H1 (cell line): ENCODE data around the gene GFOD1. TPM values are rescaled to one million over a fixed set of nuclear protein-coding genes. Genes with fewer than 3 reads are reported as not detected.

ENCODE experiments used
- CTCF ChIA-PET: fragments of 300-600 bp; sonication (Branson Sonifier 250); formaldehyde crosslinking; loops from one replicate; lab custom pipeline; 2021; ENCODE audit not compliant: partially characterized antibody; lab: Charles Lee
- POLR2A ChIA-PET: fragments of 300-600 bp; sonication (Branson Sonifier 250); formaldehyde crosslinking; loops from one replicate; lab custom pipeline; 2021; ENCODE audit warnings: inconsistent platforms; ENCODE audit not compliant: partially characterized antibody; lab: Charles Lee
- DNase-seq, 2 experiments: peaks; one replicate each; pipeline versions ENCODE4 v3.0.0 to v3.0.0-alpha.2; 2010 to 2022; ENCODE audit warnings: low spot score in 2 of 2, low read depth in 1 of 2, mixed read lengths in 1 of 2
- FAIRE-seq: peaks from 2 replicates; lab custom pipeline; 2011; peaks lifted over from hg19 to GRCh38; lab: Jason Lieb, UNC
- H2AFZ ChIP-seq: 2 replicates; pipeline ENCODE4 v1.8.1; 2012; ENCODE audit warnings: low read length, inconsistent platforms
- H2AK5ac ChIP-seq: 2 replicates; pipeline ENCODE4 v1.6.1; 2013; ENCODE audit warnings: low read depth, low read length
- H2BK120ac ChIP-seq: replicated peaks from 2 replicates; pipeline ENCODE3; 2013; ENCODE audit warnings: low read depth, low read length, inconsistent platforms
- H2BK12ac ChIP-seq: 2 replicates; pipeline ENCODE4 v1.6.1; 2013; ENCODE audit warnings: low read depth, low read length
- H2BK15ac ChIP-seq: 2 replicates; pipeline ENCODE4 v1.6.1; 2013; ENCODE audit warnings: low read length
- H2BK20ac ChIP-seq: 2 replicates; pipeline ENCODE4 v1.6.1; 2013; ENCODE audit warnings: low read length
- H2BK5ac ChIP-seq: 2 replicates; pipeline ENCODE4 v1.6.1; 2013; ENCODE audit warnings: low read depth, low read length
- H3K14ac ChIP-seq: 2 replicates; pipeline ENCODE4 v1.6.1; 2013; ENCODE audit warnings: inconsistent platforms; ENCODE audit not compliant: insufficient read length
- H3K18ac ChIP-seq: 2 replicates; pipeline ENCODE4 v1.6.1; 2013; ENCODE audit warnings: low read length; ENCODE audit errors: extremely low read depth
- H3K23ac ChIP-seq: 2 replicates; pipeline ENCODE4 v1.6.1; 2013; ENCODE audit warnings: inconsistent platforms; ENCODE audit not compliant: insufficient read length
- H3K23me2 ChIP-seq: 2 replicates; pipeline ENCODE4 v1.6.1; 2013; ENCODE audit warnings: low read depth, low read length
- H3K27ac ChIP-seq: 2 replicates; pipeline ENCODE4 v1.6.1; 2011; ENCODE audit warnings: low read depth, low read length, inconsistent platforms
- H3K27me3 ChIP-seq, 4 experiments: replicated peaks in 1 of 4; 1 replicate in 1 of 4; 2 replicates in 3 of 4; pipeline versions ENCODE4 v1.6.1 to v1.8.1; 2011 to 2013; ENCODE audit warnings: low read length in 3 of 4, mild to moderate bottlenecking in 3 of 4, inconsistent platforms in 2 of 4, mixed read lengths in 2 of 4, moderate library complexity in 1 of 4; ENCODE audit not compliant: control insufficient read depth in 3 of 4, insufficient read depth in 3 of 4; ENCODE audit errors: extremely low read depth in 1 of 4
- H3K36me3 ChIP-seq, 4 experiments: 2 replicates each; pipeline versions ENCODE4 v1.6.1 to v1.8.1; 2011 to 2013; ENCODE audit warnings: mild to moderate bottlenecking in 4 of 4, low read length in 3 of 4, moderate library complexity in 2 of 4, control low read depth in 1 of 4, inconsistent platforms in 1 of 4; ENCODE audit not compliant: insufficient read depth in 4 of 4, control insufficient read depth in 2 of 4
- H3K4ac ChIP-seq: replicated peaks from 2 replicates; pipeline ENCODE3; 2013; ENCODE audit warnings: low read length, low read depth, mixed read lengths, inconsistent platforms; ENCODE audit not compliant: insufficient read length
- H3K4me1 ChIP-seq, 4 experiments: replicated peaks in 1 of 4; 1 replicate in 1 of 4; 2 replicates in 3 of 4; pipeline versions ENCODE4 v1.6.1 to v1.8.1; 2011 to 2013; ENCODE audit warnings: low read length in 3 of 4, inconsistent platforms in 2 of 4, mixed read lengths in 1 of 4; ENCODE audit not compliant: insufficient read depth in 4 of 4, control insufficient read depth in 3 of 4
- H3K4me2 ChIP-seq, 2 experiments: 2 replicates each; pipeline versions ENCODE4 v1.6.1 to v1.8.1; 2011 to 2013; ENCODE audit warnings: low read depth in 2 of 2, low read length in 2 of 2, control low read depth in 1 of 2, inconsistent platforms in 1 of 2, mild to moderate bottlenecking in 1 of 2; ENCODE audit not compliant: insufficient read depth in 1 of 2
- H3K4me3 ChIP-seq, 4 experiments: fragments of 200-600, 300-600 bp in 1 of 4; sonication (generic), shearing (Covaris generic), sonication (Bioruptor Twin) in 1 of 4; 2 replicates each; pipeline versions ENCODE4 v1.5.1 to v1.8.1; 2011 to 2016; ENCODE audit warnings: low read length in 4 of 4, low read depth in 3 of 4, control low read depth in 2 of 4, inconsistent platforms in 2 of 4, mild to moderate bottlenecking in 2 of 4, mixed read lengths in 1 of 4, moderate library complexity in 1 of 4; ENCODE audit not compliant: insufficient read depth in 2 of 4; ENCODE audit errors: extremely low read depth in 1 of 4
- H3K56ac ChIP-seq: replicated peaks from 2 replicates; pipeline ENCODE3; 2013; ENCODE audit warnings: low read depth, mild to moderate bottlenecking, mixed read lengths, low read length, inconsistent platforms; ENCODE audit not compliant: insufficient read length
- H3K79me1 ChIP-seq: 2 replicates; pipeline ENCODE4 v1.6.1; 2013; ENCODE audit warnings: low read depth, low read length, control low read depth
- H3K79me2 ChIP-seq, 2 experiments: 2 replicates each; pipeline versions ENCODE4 v1.6.1 to v1.8.1; 2012 to 2013; ENCODE audit warnings: low read length in 2 of 2, mild to moderate bottlenecking in 2 of 2, inconsistent platforms in 1 of 2; ENCODE audit not compliant: insufficient read depth in 2 of 2, control insufficient read depth in 1 of 2
- H3K9ac ChIP-seq, 4 experiments: replicated peaks in 1 of 4; 1 replicate in 1 of 4; 2 replicates in 3 of 4; pipeline versions ENCODE4 v1.6.1 to v1.8.1; 2011 to 2013; ENCODE audit warnings: low read depth in 3 of 4, low read length in 3 of 4, control low read depth in 2 of 4, mild to moderate bottlenecking in 2 of 4, moderate library complexity in 2 of 4, inconsistent platforms in 1 of 4; ENCODE audit errors: extremely low read depth in 1 of 4
- H3K9me3 ChIP-seq, 2 experiments: 2 replicates each; pipeline versions ENCODE4 v1.6.1 to v1.8.1; 2012 to 2013; ENCODE audit warnings: mild to moderate bottlenecking in 2 of 2, moderate library complexity in 2 of 2, control low read depth in 1 of 2, inconsistent platforms in 1 of 2, low read depth in 1 of 2, low read length in 1 of 2, mixed read lengths in 1 of 2; ENCODE audit not compliant: insufficient read depth in 2 of 2
- H4K20me1 ChIP-seq, 2 experiments: replicated peaks in 1 of 2; 2 replicates each; pipeline versions ENCODE3 to v1.8.1; 2011 to 2013; ENCODE audit warnings: inconsistent platforms in 2 of 2, low read length in 2 of 2, mild to moderate bottlenecking in 1 of 2; ENCODE audit not compliant: insufficient read depth in 2 of 2, control insufficient read depth in 1 of 2
- H4K5ac ChIP-seq: 2 replicates; pipeline ENCODE4 v1.6.1; 2013; ENCODE audit warnings: low read length, low read depth, mixed read lengths, inconsistent platforms; ENCODE audit not compliant: insufficient read length
- H4K8ac ChIP-seq: 2 replicates; pipeline ENCODE4 v1.8.0; 2013; ENCODE audit warnings: mild to moderate bottlenecking, moderate library complexity, low read length, inconsistent platforms; ENCODE audit not compliant: insufficient read depth; ENCODE audit errors: extremely low read depth
- H4K91ac ChIP-seq: replicated peaks from 2 replicates; pipeline ENCODE3; 2013; ENCODE audit warnings: low read length, mixed read lengths, inconsistent platforms; ENCODE audit not compliant: insufficient read length
- ASH2L ChIP-seq: fragments of 200-600, 300-600 bp; sonication (generic); IDR thresholded peaks from one replicate; pipeline ENCODE4 v1.7.1; 2017; ENCODE audit warnings: low read length
- CBX5 ChIP-seq: fragments of 300-800, 300-1000 bp; sonication (generic); IDR thresholded peaks from 2 replicates; pipeline ENCODE4 v1.7.1; 2016; ENCODE audit warnings: antibody characterized with exemption, low read length, low read depth
- EP300 ChIP-seq, 2 experiments: IDR thresholded peaks; 1 replicate in 1 of 2; 2 replicates in 1 of 2; pipeline ENCODE4 v1.6.1; 2011 to 2012; ENCODE audit warnings: low read depth in 2 of 2, low read length in 2 of 2, mild to moderate bottlenecking in 2 of 2, borderline replicate concordance in 1 of 2, inconsistent platforms in 1 of 2, moderate library complexity in 1 of 2
- KDM5A ChIP-seq: fragments of 200-600 bp; IDR thresholded peaks from 2 replicates; pipeline ENCODE4 v1.7.1; 2012; ENCODE audit warnings: mild to moderate bottlenecking, low read length, inconsistent platforms, mixed read lengths
- NRF1 ChIP-seq: IDR thresholded peaks from 2 replicates; pipeline ENCODE4 v1.6.1; 2011; ENCODE audit warnings: mild to moderate bottlenecking, low read depth, low read length, improper control_type of control experiment
- PHF8 ChIP-seq: fragments of 200-600 bp; sonication (generic); conservative IDR thresholded peaks from 2 replicates; pipeline ENCODE4 v1.7.1; 2012; ENCODE audit warnings: low read depth, mild to moderate bottlenecking, inconsistent platforms, low read length, moderate library complexity
- RAD21 ChIP-seq, 2 experiments: IDR thresholded peaks in 1 of 2; conservative IDR thresholded peaks in 1 of 2; 2 replicates each; pipeline ENCODE4 v1.6.1; 2011; ENCODE audit warnings: low read depth in 2 of 2, low read length in 2 of 2, improper control_type of control experiment in 1 of 2, inconsistent platforms in 1 of 2, mild to moderate bottlenecking in 1 of 2, moderate library complexity in 1 of 2
- RFX5 ChIP-seq: IDR thresholded peaks from 2 replicates; pipeline ENCODE4 v1.6.1; 2011; ENCODE audit warnings: low read depth, low read length, improper control_type of control experiment, borderline replicate concordance
- RNF2 ChIP-seq: fragments of 200-900, 300-1000 bp; sonication (generic); IDR thresholded peaks from 2 replicates; pipeline ENCODE4 v1.7.1; 2016; ENCODE audit warnings: borderline replicate concordance, low read depth, mild to moderate bottlenecking, antibody characterized with exemption, low read length; ENCODE audit not compliant: poor library complexity, severe bottlenecking; ENCODE audit errors: missing control alignments
- RXRA ChIP-seq: IDR thresholded peaks from 2 replicates; pipeline ENCODE4 v1.6.1; 2011; ENCODE audit warnings: low read depth, mild to moderate bottlenecking, low read length, moderate library complexity; ENCODE audit not compliant: insufficient read depth
- SIRT6 ChIP-seq: IDR thresholded peaks from one replicate; pipeline ENCODE4 v1.7.1; 2012; ENCODE audit warnings: low read length, inconsistent platforms
- SIX5 ChIP-seq: IDR thresholded peaks from 2 replicates; pipeline ENCODE4 v1.6.1; 2011; ENCODE audit warnings: mild to moderate bottlenecking, low read depth, low read length
- SP4 ChIP-seq: IDR thresholded peaks from 2 replicates; pipeline ENCODE4 v1.6.1; 2012; ENCODE audit warnings: low read length, inconsistent platforms
- TAF1 ChIP-seq: IDR thresholded peaks from 2 replicates; pipeline ENCODE4 v1.6.1; 2011; ENCODE audit warnings: mild to moderate bottlenecking, low read depth, low read length
- WGBS, 2 experiments: shearing (Covaris generic) in 1 of 2; methylation state at CpG; one replicate each; pipeline versions ENCODE4 v1.1.6 to v1.1.7; 2013 to 2015; ENCODE audit warnings: low lambda C conversion rate in 2 of 2, mixed read lengths in 2 of 2, inconsistent platforms in 1 of 2, low coverage in 1 of 2, missing lambda C conversion rate in 1 of 2; ENCODE audit not compliant: insufficient replicate concordance in 2 of 2, insufficient coverage in 1 of 2, insufficient read length in 1 of 2; ENCODE audit errors: extremely low coverage in 1 of 2, missing lambda C conversion rate in 1 of 2; 5-methylcytosine and 5-hydroxymethylcytosine counted together
- polyA plus RNA-seq, 7 experiments: library from polyadenylated mRNA; depleted of rRNA in 3 of 7; stranded (reverse) in 5 of 7; unstranded in 2 of 7; fragments of >200 nt in 5 of 7; fragments of 200-250 nt in 2 of 7; gene quantifications; 1 replicate in 5 of 7; 2 replicates in 1 of 7; 4 replicates in 1 of 7; pipeline versions ENCODE4 v1.2.1 to v1.2.3, GENCODE V29; 2011 to 2013; ENCODE audit warnings: missing spikeins in 2 of 7, mixed read lengths in 2 of 7
- total RNA-seq: library from RNA; stranded (reverse); fragmentation: NEBNext Ultra II Directional; extraction: Animal tissue kit (Norgen Biotek cat#: 25700); gene quantifications from 2 replicates; pipeline ENCODE4 v1.2.1, GENCODE V29; 2021

GFOD1 gene
- total and polyA plus RNA-seq, 2 of the 8 experiments (the other 6 are each of a cell fraction or from before 2014, with no cell fraction given), result 2.5 to 8.8 TPM

GRCh38 chr6:13390658-13391057 lies 96.7 kb downstream of the GFOD1 start:
- Histone ChIP-seq H3K56ac (no peak overlapping the region), H4K5ac (no peak overlapping the region), H2BK120ac (no peak overlapping the region), H4K20me1 (no peaks in the 10 kb centered on the region), H2AFZ (no peak overlapping the region), H2BK15ac (no peak overlapping the region), H3K23me2 (no peaks in the 10 kb centered on the region; the same call in 1 of the 2 replicates), H3K27me3 (no peaks in the 10 kb centered on the region), H3K36me3 (no peaks in the 10 kb centered on the region), H3K4me3 (no peak overlapping the region), H2BK20ac (no peak overlapping the region), H2BK12ac (no peak overlapping the region), H3K4ac (no peak overlapping the region), H3K79me1 (peaks cover 3% of the 10 kb centered on the region; the same call in 1 of the 2 replicates), H3K79me2 (no peaks in the 10 kb centered on the region), H4K8ac (no peak overlapping the region), H3K23ac (no peak overlapping the region), H3K14ac (no peak overlapping the region), H3K18ac (no peak overlapping the region), H2BK5ac (no peak overlapping the region), H3K4me1 (peaks cover 0 to 2% (median 0%) of the 10 kb centered on the region in 4 experiments; a peak in 1 of 7 replicates), H3K4me2 (no peak overlapping the region), H3K9me3 (no peaks in the 10 kb centered on the region), H4K91ac (no peak overlapping the region), H3K27ac (no peak overlapping the region), H2AK5ac (no peak overlapping the region), H3K9ac (no peak overlapping the region)
- FAIRE-seq (no peak), DNase-seq (no peak)
- ChIA-PET POLR2A (interaction anchor here (1.3 kb wide), 1 partner anchor 104 kb away, joined by 3 read pairs; no protein-coding TSS in a partner anchor), CTCF (interaction anchor here (1.0 to 3.3 kb wide), 5 partner anchors 9 to 142 kb away, joined by 3 to 16 read pairs (median 3); no protein-coding TSS in a partner anchor)
- WGBS, 2 experiments, result 75% methylated on average over 3 of the region's 3 CpGs; no CpG with 5 or more reads in 1 of the 2 experiments
- TF ChIP-seq KDM5A (no peak), NRF1 (no peak), RNF2 (no peak), ASH2L (no peak), PHF8 (no peak), RFX5 (no peak), CBX5 (no peak), SIRT6 (no peak), RXRA (no peak), SP4 (no peak), SIX5 (no peak), TAF1 (no peak), EP300 (IDR thresholded peaks at IDR 0.05; ENCODE audit: borderline replicate concordance in 1 of 2, low read depth in 2 of 2, low read length in 2 of 2) (no peak), RAD21 (IDR thresholded peaks at IDR 0.05 in 1 of 2, conservative IDR thresholded peaks at IDR 0.05 in 1 of 2; ENCODE audit: low read depth in 2 of 2, low read length in 2 of 2) (no peak)
